WERI-Rb-1 (cell line): Measurements from ENCODE around the gene PUM1.
"Not testable (repeated sequence)": the region's sequence is repeated elsewhere in the genome, so short reads cannot be mapped to it uniquely, and the experiment has no call there.

Source experiments
- DNase-seq: peaks from one replicate; pipeline ENCODE4 v3.0.0-alpha.2; 2020
- H3K27ac ChIP-seq: fragments of 250-450 bp; sonication (Bioruptor Pico); 2 replicates; pipeline ENCODE4 v1.5.1; 2020; ENCODE audit warnings: mild to moderate bottlenecking, moderate library complexity
- H3K27me3 ChIP-seq: fragments of 250-450 bp; sonication (Bioruptor Pico); 2 replicates; pipeline ENCODE4 v1.5.1; 2021; ENCODE audit warnings: mild to moderate bottlenecking, low read depth, moderate library complexity; ENCODE audit not compliant: insufficient read depth, severe bottlenecking
- H3K36me3 ChIP-seq: fragments of 250-450 bp; sonication (Bioruptor Pico); 2 replicates; pipeline ENCODE4 v1.5.1; 2020; ENCODE audit warnings: mild to moderate bottlenecking, moderate library complexity
- H3K4me3 ChIP-seq: 2 replicates; pipeline ENCODE4 v1.5.1; 2011; ENCODE audit warnings: low read depth, mild to moderate bottlenecking, control low read depth, low read length
- H3K9me3 ChIP-seq: fragments of 250-450 bp; sonication (Bioruptor Pico); 2 replicates; pipeline ENCODE4 v1.5.1; 2021; ENCODE audit warnings: mild to moderate bottlenecking, moderate library complexity; ENCODE audit not compliant: severe bottlenecking
- CTCF ChIP-seq: IDR thresholded peaks from 2 replicates; pipeline ENCODE4 v1.5.1; 2011; ENCODE audit warnings: low read depth, mild to moderate bottlenecking, control low read depth, inconsistent platforms, low read length

PUM1 gene

GRCh38 chr1:31095298-31095981 is 29.9 kb upstream of the PUM1 start:
- TF ChIP-seq CTCF, result no peak
- Histone ChIP-seq H3K27me3 (no peaks in the 10 kb centered on the region), H3K27ac (no peak overlapping the region), H3K9me3 (no peaks in the 10 kb centered on the region), H3K36me3 (no peaks in the 10 kb centered on the region), H3K4me3 (no peak overlapping the region)
- no peak for DNase-seq

GRCh38 chr1:31088081-31088480 is 22.6 kb upstream of the PUM1 start:
- H3K27ac ChIP-seq, H3K4me3 ChIP-seq, H3K9me3 ChIP-seq, H3K36me3 ChIP-seq, H3K27me3 ChIP-seq, DNase-seq: not testable (repeated sequence)

- Histone ChIP-seq H3K27me3 (no peaks in the 10 kb centered on the region), H3K4me3 (no peak overlapping the region), H3K9me3 (no peaks in the 10 kb centered on the region), H3K27ac (no peak overlapping the region), H3K36me3 (no peaks in the 10 kb centered on the region)
- no peak for TF ChIP-seq CTCF
- no peak for DNase-seq
These were observed 19.5 kb upstream of the PUM1 start for GRCh38 chr1:31084782-31085569.

GRCh38 chr1:31082385-31082784 is 16.9 kb upstream of the PUM1 start:
- Histone ChIP-seq H3K27ac (no peak overlapping the region), H3K36me3 (no peaks in the 10 kb centered on the region), H3K4me3 (no peak overlapping the region), H3K27me3 (no peaks in the 10 kb centered on the region), H3K9me3 (no peaks in the 10 kb centered on the region)
- TF ChIP-seq CTCF, result no peak
- DNase-seq, result no peak

GRCh38 chr1:31073044-31073443 is 7.5 kb upstream of the PUM1 start:
- Histone ChIP-seq H3K4me3 (no peak overlapping the region), H3K36me3 (no peaks in the 10 kb centered on the region), H3K27me3 (no peaks in the 10 kb centered on the region), H3K27ac (no peak overlapping the region), H3K9me3 (no peaks in the 10 kb centered on the region)
- DNase-seq, result no peak
- no peak for TF ChIP-seq CTCF

- H3K9me3 ChIP-seq, result no peaks in the 10 kb centered on the region
- H3K4me3 ChIP-seq, result no peak overlapping the region
- DNase-seq, result peak; percentile 33
- no peak overlapping the region for H3K27ac ChIP-seq
- no peak for TF ChIP-seq CTCF
- H3K36me3 ChIP-seq, result no peaks in the 10 kb centered on the region
- no peaks in the 10 kb centered on the region for H3K27me3 ChIP-seq
These were observed 6.8 kb upstream of the PUM1 start for GRCh38 chr1:31072304-31072746.
